ENCODE measurements around the gene TTBK1.
"Not testable (repeated sequence)": the region's sequence is repeated elsewhere in the genome, so short reads cannot be mapped to it uniquely, and the experiment has no call there.

Gene TTBK1

GRCh38 chr6:43287717-43288679, 44.7 kb downstream of the TTBK1 start:
- DNase-seq = no peak

DNA sequence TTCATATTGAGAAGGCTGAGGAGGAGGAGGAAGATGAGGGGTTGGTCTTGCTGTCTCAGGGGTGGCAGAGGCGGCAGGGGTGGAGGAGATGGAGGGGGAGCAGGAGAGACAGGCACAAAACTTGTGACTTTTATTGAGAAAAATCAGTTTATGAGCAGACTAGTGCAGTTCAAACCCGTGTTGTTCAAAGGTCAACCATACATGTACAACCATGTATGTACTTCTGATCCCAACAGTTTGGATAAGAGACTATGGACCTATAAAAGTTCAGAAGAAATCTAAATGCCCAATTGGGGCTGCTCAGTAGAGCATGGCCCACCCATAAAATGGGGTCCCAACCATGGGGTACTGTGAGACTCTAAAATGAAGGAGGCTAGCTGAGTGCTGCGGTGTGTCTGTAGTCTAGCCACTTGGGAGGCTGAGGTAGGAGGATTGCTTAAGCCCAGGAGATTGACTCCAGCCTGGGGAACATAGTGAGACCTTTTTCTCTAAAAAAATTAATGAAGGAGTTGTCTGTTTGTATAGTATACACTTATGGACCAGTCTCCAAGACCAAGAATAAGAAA, 47.1 kb downstream of the TTBK1 start:
- no peak for DNase-seq

GRCh38 chr6:43290905-43291355, 47.6 kb downstream of the TTBK1 start:
- peak in 2 of 14 donors; percentile 17 to 25 for DNase-seq

- DNase-seq = no peak
Measured at GRCh38 chr6:43291708-43292107, 48.4 kb downstream of the TTBK1 start.

GRCh38 chr6:43292341-43292740, 49.1 kb downstream of the TTBK1 start:
- DNase-seq = no peak

DNA sequence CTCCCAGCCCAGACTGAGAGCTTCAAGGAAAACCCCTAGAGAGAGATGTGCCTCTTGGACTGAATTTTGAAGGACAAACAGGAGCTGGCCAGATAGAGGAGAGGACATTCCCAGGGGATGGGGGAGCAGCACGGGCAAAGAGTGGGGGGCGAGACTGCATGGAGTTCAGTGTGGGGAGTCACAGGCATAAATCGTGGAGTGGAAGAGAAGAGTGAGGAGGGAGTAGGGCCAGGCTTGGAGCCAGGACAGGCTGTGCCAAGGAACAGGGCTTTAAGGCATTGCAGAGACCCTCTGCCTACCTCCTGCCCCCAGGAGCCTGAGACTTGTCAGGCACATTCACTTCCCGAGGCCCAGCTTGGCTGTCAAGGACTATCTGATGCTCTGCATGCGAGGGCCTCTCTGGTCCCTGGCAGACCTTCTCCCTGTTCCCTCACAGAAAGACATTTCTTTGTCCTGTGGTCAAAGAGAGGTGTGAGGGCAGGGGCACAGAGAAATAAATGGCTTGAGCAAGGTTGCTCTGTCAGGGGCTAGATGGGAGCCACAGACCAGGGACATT, 49.6 kb downstream of the TTBK1 start:
- no peak for DNase-seq

DNA sequence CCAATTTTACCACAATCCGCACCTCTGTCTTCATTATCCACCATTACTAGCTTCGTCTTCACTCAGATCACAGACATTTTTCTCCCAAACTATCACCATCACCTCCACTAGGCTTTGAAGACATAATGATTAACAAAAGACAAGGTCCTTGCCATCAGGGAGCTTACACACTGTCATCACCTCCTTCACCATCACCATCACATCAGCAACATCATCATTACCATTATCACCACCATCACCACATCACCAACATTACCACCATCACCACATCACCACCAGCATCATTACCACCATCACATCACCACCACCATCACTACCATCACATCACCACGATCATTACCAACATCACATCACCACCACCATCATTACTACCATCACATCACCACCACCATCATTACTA, 50.4 kb downstream of the TTBK1 start:
- DNase-seq = no peak

DNA sequence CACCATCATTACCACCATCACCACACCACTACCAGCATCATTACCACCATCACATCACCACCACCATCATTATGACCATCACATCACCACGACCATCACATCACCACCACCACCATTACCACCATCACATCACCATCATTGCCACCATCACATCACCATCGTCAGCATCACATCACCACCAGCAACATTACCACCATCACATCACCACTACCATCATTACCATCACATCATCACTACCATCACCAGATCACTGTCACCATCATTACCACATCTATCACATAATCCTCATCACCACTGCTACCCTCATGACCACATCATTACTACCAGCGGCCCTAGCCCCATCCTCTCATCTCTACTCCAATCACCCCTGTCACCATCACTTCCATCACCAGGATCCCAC, 51.3 kb downstream of the TTBK1 start:
- no peak for DNase-seq

DNA sequence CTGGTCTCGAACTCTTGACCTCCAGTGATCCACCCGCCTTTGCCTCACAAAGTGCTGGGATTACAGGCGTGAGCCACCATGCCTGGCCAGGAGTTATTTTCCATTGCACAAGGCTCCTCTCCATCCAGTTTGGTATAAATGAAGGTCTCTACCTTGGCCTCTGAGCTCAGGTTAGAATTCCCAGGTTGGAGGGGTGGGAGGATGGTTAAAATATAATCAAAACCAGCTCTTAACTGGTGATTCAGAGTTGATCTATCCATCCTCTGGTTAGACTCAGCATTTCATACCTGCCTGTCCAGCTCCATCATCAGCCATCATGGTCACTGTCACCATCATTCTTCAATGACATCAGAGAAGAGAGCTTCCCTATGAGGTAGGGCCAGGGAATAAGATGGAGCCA, 52.2 kb downstream of the TTBK1 start:
- no peak for DNase-seq

- no peak for DNase-seq
Measured at GRCh38 chr6:43296780-43297497, 53.7 kb downstream of the TTBK1 start.

GRCh38 chr6:43297644-43298564, 54.6 kb downstream of the TTBK1 start, which contains the start of gene SLC22A7:
Gene SLC22A7, plus strand, starts transcription at chr6:43298260. Its CDS starts 99 bp downstream, at chr6:43298359.
- peak in 3 of 14 donors; percentile 13 to 24 (median 20) for DNase-seq

GRCh38 chr6:43298565-43299337, 55.5 kb downstream of the TTBK1 start:
- DNase-seq = no peak

GRCh38 chr6:43299338-43300293, 56.3 kb downstream of the TTBK1 start:
- no peak for DNase-seq

GRCh38 chr6:43301081-43301870, 58.0 kb downstream of the TTBK1 start:
- no peak for DNase-seq

GRCh38 chr6:43302126-43302525, 58.8 kb downstream of the TTBK1 start:
- no peak for DNase-seq

DNA sequence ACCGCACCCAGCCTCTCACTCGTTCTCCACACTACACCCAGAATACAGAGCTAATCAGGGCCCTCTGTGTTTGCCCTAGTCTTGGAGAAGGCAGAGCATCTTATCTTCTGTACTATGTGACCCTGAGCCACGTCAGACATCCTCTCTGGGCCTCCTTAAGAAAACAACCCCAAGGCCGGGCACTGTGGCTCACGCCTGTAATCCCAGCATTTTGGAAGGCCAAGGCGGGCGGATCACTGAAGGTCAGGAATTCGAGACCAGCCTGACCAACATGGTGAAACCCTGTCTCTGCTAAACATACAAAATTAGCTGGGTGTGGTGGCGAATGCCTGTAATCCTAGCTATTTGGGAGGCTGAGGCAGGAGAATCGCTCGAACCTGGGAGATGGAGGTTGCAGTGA, 59.7 kb downstream of the TTBK1 start:
- not testable (repeated sequence) for DNase-seq

DNA sequence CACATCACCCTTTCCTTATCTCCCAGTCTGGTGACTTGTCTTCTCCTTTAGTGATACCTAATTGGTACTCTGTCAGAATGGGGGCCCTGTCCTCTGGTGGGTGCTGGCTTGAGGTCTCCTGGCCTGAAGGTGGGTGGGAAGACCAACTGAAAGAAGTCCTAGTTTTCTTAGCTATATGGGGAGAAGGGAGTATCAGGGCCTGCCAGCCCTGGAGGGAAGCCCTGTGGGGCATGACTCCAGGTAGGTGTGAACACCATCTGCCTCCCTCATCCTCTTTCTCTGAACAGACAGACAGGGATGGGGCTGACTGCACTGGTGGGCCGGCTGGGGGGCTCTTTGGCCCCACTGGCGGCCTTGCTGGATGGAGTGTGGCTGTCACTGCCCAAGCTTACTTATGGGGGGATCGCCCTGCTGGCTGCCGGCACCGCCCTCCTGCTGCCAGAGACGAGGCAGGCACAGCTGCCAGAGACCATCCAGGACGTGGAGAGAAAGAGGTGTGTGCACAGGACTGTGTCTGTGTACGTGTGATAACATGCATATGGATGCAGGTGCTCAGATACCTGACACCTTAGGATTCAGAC, 60.6 kb downstream of the TTBK1 start:
- no peak for DNase-seq

DNA sequence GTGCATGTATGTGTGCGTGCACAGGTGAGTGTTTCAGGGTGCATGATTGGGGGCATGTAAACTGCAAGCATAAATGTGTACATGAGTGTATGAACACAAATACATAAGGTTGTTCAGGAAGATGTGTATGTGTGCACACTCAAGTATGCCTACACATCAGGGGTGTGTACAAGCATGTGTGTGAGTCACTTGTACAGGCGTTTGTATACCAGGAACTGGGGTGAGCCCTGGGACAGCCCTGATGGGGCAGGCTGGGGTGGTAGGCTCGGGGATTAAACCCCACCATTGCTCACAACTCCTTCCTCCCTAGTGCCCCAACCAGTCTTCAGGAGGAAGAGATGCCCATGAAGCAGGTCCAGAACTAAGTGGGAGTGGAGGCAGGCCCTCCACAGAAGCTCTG, 61.1 kb downstream of the TTBK1 start:
- no peak for DNase-seq

Data from C1 segment of cervical spinal cord (tissue), 14 donors.